Measurements from ENCODE around the gene MESD.
A peak's percentile ranks its signal among the peaks of the same experiment; 100 is the strongest.

GRCh38 chr15:80996247-80996646 is 6.6 kb upstream of the MESD start:
- TF ChIP-seq CTCF (IDR thresholded peaks at IDR 0.05) = peak in 2 of 5 experiments; percentile 11 to 28
- TF ChIP-seq POLR2A (IDR thresholded peaks at IDR 0.05) = no peak
